ENCODE data around the gene FAM180A. TPM values are rescaled to one million over a fixed set of nuclear protein-coding genes. Genes with fewer than 3 reads are reported as not detected.

FAM180A gene
- total and polyA plus RNA-seq, 10 of the 15 experiments (the other 5 are each of a cell fraction or from before 2014, with no cell fraction given) = not detected

DNA sequence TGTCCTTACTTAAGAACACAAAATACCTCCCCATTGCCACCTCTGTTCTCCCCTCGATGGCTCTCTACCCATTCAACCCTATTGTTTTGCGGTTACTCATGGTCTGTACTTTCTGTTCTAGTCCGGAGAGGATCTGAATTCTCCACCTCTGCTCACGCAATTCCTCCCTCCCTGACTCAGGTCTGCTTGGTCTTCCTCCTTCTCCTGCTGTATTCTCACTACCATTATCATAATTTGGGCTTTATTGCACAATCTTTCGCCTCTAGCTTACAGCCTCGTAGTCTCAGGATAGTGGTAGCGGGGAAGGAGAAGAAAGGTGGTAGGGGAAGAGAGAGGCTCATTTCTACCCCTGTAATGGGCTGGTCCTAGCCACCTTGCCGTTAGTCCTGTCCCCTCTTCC lies 35.4 kb upstream of the FAM180A start:
- no TSS peak for BruUV-seq (replicated peaks)

More for the DNA sequence above, 35.4 kb upstream of the FAM180A start:
- no peaks in the 10 kb centered on the region for H3K36me3 ChIP-seq (ENCODE audit: control insufficient read depth in 2 of 2, insufficient read depth in 2 of 2, low read length in 1 of 2)
- ChIA-PET CTCF (interaction anchor here (1.3 kb wide), 1 partner anchor 111 kb away, joined by 3 read pairs; no protein-coding TSS in a partner anchor), RAD21 (ENCODE audit: unreplicated experiment) (no interaction called here), SMC1A (ENCODE audit: uncharacterized antibody, unreplicated experiment) (no interaction called here), POLR2A (no interaction called here)
- H3K9ac ChIP-seq (ENCODE audit: control insufficient read depth, insufficient read depth, low read length) = no peak overlapping the region
- no peak for FAIRE-seq
- in situ Hi-C loops (cut with MboI) (no loop called here), intact Hi-C loops (cut with micrococcal nuclease; ENCODE audit: unreplicated experiment) (no loop called here)
- 37% methylated on average over 8 of the region's 8 CpGs for WGBS (ENCODE audit: insufficient coverage, insufficient replicate concordance, low lambda C conversion rate, missing lambda C conversion rate)
- no peak for DNase-seq (ENCODE audit: low read depth, low spot score)
- no peaks in the 10 kb centered on the region for H3K79me2 ChIP-seq (ENCODE audit: control insufficient read depth, insufficient read depth, low read length)
- no peaks in the 10 kb centered on the region for H4K20me1 ChIP-seq (ENCODE audit: control insufficient read depth, insufficient read depth)
- no peak for ATAC-seq
- TF ChIP-seq ZNF274 (IDR thresholded peaks at IDR 0.05; ENCODE audit: insufficient read depth, insufficient read length) = no peak
- no peak for TF ChIP-seq STAT1 (conservative IDR thresholded peaks at IDR 0.05)
- TF ChIP-seq NR2F1 (conservative IDR thresholded peaks at IDR 0.05) = no peak
- no peak for TF ChIP-seq MEF2B (IDR thresholded peaks at IDR 0.05; ENCODE audit: partially characterized antibody, poor library complexity, severe bottlenecking)
- TF ChIP-seq, protein P1, sequence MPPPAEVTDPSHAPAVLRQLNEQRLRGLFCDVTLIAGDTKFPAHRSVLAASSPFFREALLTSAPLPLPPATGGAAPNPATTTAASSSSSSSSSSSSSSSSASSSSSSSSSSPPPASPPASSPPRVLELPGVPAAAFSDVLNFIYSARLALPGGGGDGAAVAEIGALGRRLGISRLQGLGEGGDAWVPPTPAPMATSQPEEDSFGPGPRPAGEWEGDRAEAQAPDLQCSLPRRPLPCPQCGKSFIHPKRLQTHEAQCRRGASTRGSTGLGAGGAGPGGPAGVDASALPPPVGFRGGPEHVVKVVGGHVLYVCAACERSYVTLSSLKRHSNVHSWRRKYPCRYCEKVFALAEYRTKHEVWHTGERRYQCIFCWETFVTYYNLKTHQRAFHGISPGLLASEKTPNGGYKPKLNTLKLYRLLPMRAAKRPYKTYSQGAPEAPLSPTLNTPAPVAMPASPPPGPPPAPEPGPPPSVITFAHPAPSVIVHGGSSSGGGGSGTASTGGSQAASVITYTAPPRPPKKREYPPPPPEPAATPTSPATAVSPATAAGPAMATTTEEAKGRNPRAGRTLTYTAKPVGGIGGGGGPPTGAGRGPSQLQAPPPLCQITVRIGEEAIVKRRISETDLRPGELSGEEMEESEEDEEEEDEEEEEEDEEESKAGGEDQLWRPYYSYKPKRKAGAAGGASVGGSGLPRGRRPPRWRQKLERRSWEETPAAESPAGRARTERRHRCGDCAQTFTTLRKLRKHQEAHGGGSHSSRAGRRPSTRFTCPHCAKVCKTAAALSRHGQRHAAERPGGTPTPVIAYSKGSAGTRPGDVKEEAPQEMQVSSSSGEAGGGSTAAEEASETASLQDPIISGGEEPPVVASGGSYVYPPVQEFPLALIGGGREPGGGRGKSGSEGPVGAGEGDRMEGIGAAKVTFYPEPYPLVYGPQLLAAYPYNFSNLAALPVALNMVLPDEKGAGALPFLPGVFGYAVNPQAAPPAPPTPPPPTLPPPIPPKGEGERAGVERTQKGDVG (CRISPR knock-in tag; IDR thresholded peaks at IDR 0.05) = no peak
- TF ChIP-seq, protein P2, sequence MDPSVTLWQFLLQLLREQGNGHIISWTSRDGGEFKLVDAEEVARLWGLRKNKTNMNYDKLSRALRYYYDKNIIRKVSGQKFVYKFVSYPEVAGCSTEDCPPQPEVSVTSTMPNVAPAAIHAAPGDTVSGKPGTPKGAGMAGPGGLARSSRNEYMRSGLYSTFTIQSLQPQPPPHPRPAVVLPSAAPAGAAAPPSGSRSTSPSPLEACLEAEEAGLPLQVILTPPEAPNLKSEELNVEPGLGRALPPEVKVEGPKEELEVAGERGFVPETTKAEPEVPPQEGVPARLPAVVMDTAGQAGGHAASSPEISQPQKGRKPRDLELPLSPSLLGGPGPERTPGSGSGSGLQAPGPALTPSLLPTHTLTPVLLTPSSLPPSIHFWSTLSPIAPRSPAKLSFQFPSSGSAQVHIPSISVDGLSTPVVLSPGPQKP (IDR thresholded peaks at IDR 0.05; ENCODE audit: low read depth, low read length) = no peak
- no peak for TF ChIP-seq EGR1 (IDR thresholded peaks at IDR 0.05; ENCODE audit: borderline replicate concordance in 1 of 2, low read depth in 2 of 2, low read length in 2 of 2)
- TF ChIP-seq DPF2 (IDR thresholded peaks at IDR 0.05) = no peak
- peaks cover 0 to 3% of the 10 kb centered on the region in 2 experiments; a peak in 1 of 4 replicates for H3K27me3 ChIP-seq (replicated peaks in 1 of 2; ENCODE audit: control insufficient read depth in 2 of 2, insufficient read depth in 2 of 2, low read length in 1 of 2)
- H3K27ac ChIP-seq (ENCODE audit: control insufficient read depth, insufficient read depth) = no peak overlapping the region
- no peak overlapping the region for H3K4me3 ChIP-seq
- H2AFZ ChIP-seq (ENCODE audit: control insufficient read depth, low read depth, low read length) = no peak overlapping the region
- H3K4me1 ChIP-seq (ENCODE audit: control insufficient read depth, insufficient read depth, low read length) = no peaks in the 10 kb centered on the region
- no peaks in the 10 kb centered on the region for H3K9me3 ChIP-seq (replicated peaks; ENCODE audit: control insufficient read depth, insufficient read depth, low read length)
- no peak overlapping the region for H3K4me2 ChIP-seq (ENCODE audit: control insufficient read depth, insufficient read depth)

Data from GM12878 (cell line).